ENCODE data around the gene GLG1.

Gene GLG1

DNA sequence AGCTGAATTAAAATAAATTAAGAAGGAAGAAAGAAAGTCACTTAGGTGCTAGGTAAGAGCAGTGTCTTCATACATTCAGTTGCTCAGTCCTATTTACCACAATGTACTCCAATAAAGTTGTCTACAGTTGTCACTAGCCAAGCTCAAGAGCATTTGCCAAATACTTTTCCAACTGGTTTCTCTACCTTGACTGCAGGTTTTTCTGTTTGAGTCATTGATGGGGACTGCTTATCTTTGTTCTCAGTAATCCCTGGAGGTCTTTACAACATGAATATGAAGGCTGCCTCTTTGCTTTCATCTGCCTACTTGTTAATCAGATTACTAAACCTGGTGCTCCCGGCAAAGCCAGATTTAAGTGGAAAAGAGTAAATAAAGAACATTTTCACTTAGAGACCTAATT lies 121.0 kb downstream of the GLG1 start:
- DNase-seq: no peak

GRCh38 chr16:74480150-74481029 lies 126.5 kb downstream of the GLG1 start:
- DNase-seq: no peak

- DNase-seq: no peak
Observed at GRCh38 chr16:74477226-74477625, 129.7 kb downstream of the GLG1 start.

DNA sequence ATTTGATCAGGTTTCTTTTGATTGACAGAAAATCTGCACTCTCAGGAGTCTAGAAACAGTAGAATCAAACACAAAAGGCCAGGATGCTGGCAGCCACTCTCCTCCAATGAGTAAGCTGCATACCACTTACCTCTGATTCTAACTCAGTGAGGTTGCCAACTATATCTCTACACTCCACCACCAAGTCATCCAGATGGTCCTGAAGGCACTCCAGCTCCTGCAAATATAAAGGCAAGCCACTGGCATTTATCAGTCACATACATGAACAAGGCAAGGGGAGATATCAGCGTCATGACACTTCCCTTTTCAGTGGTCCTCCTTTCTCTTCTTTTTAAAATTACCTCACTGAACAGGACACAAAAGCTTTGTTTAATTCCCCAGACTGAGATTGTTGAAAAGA lies 132.5 kb downstream of the GLG1 start:
- no peak for DNase-seq

DNA sequence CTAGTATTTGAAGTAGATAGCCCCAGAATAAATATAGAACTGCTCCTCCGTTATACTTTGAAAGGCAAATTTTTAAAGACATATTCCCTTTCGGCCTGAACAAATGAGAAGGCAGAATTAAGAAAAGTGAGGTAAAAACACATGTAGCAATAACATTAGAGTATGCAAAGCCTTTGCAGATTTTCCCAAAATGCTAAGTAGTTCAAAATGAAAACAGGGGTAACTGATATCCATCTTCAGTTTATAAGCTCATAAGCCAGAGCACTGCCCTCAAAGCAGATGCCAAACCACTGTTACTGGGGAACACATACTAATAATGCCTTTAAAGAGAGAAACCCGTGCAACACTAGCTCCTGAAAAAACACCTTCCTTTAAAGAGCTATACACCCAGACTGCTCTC lies 134.4 kb downstream of the GLG1 start:
- DNase-seq: no peak

- DNase-seq: no peak
Observed at GRCh38 chr16:74472010-74472409, 134.9 kb downstream of the GLG1 start.

GRCh38 chr16:74469946-74470478 lies 136.9 kb downstream of the GLG1 start:
- DNase-seq: no peak

GRCh38 chr16:74468807-74469525 lies 137.9 kb downstream of the GLG1 start:
- no peak for DNase-seq

DNA sequence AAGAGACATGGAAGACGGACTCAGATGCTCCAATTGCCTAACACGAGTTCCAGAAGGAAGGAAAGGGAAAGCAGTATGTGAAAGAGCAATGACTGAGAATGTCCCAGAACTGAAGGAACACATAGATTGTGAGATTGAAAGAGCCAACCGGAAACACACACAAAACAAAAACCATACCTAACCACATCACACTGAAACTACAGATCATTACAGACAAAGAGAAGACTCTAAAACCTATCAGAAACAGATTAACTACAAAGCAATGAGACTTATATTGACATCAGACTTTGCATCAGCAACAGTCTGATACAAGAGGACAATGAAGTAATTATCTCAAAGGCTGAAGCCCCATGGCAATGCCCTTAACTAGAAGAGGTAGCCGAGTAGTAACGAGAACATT lies 140.0 kb downstream of the GLG1 start:
- no peak for DNase-seq

GRCh38 chr16:74465851-74466685 lies 140.8 kb downstream of the GLG1 start:
- DNase-seq: no peak

DNA sequence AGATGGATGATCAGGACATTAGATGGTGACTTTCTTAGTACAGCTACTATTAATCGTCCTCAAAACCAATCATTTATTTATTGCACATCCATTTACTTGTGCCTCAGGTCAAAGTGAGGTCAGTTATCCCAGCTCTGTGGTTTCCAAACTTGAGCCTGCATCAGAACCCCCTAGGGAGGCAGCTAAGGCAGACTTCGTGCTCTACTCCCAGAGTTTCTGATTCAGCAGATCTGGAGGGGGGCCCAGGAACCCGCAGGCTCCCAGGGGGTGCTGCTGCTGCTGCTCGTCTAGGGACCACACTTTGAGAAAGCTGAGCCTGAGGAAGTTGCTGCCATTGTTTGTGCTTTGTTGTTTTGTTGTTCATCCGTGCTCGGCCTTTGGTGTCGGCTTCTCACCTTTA lies 141.6 kb downstream of the GLG1 start:
- DNase-seq: no peak

- no peak for DNase-seq
Observed at GRCh38 chr16:74463888-74464287, 143.0 kb downstream of the GLG1 start.

- DNase-seq: no peak
Observed at GRCh38 chr16:74462361-74462760, 144.6 kb downstream of the GLG1 start.

- peak in 7 of 56 donors; percentile 7 to 58 (median 15) for DNase-seq
Observed at GRCh38 chr16:74461826-74462225, 145.1 kb downstream of the GLG1 start.

- no peak for DNase-seq
Observed at GRCh38 chr16:74460542-74460941, 146.4 kb downstream of the GLG1 start.

GRCh38 chr16:74456290-74456625 lies 150.7 kb downstream of the GLG1 start:
- no peak for DNase-seq

GRCh38 chr16:74455619-74456289 lies 151.2 kb downstream of the GLG1 start:
- no peak for DNase-seq

GRCh38 chr16:74455213-74455612 lies 151.7 kb downstream of the GLG1 start:
- DNase-seq: peak in 1 of 56 donors; percentile 12

DNA sequence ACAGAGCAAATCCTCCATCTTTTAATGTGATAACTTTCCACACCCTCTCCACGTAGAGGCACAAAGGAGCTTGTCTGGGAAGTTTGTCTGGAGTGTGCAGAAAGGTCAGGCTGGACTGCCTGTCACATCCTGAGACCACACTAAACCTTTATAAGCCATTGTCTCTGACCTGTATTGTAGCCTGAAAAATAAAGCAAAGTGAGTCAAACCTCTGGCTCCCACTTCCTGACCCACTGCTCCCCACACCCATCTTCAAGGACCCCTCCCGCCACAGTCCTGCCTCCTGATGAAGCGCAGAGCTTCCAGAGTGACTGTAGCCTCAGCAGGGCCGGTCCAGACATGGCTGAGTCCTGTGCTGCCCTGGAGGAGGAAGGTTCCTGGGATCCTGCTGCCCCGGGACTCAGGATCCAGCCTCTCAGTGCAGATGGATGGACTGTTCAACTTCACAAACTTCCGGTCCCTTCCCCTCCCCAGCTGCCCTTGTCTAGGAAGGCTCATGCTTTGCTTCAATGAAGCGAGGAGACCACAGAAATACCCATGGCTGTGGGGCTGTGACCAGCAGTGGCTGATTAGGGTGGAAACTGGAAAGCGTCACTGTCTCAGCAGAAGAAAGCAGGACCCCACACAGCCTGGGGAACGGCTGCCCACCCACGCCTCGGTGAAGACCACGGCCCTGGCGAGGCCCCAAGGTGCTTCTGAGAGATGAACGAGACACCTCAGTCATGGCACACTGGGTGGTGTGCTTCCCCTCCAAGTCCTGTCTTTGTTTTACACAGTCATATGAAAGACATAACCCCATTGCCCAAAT lies 154.8 kb downstream of the GLG1 start:
- DNase-seq: no peak
